ENCODE results near the gene RIMBP2.
A peak's percentile ranks its signal among the peaks of the same experiment; 100 is the strongest.

The RIMBP2 gene, protein sequence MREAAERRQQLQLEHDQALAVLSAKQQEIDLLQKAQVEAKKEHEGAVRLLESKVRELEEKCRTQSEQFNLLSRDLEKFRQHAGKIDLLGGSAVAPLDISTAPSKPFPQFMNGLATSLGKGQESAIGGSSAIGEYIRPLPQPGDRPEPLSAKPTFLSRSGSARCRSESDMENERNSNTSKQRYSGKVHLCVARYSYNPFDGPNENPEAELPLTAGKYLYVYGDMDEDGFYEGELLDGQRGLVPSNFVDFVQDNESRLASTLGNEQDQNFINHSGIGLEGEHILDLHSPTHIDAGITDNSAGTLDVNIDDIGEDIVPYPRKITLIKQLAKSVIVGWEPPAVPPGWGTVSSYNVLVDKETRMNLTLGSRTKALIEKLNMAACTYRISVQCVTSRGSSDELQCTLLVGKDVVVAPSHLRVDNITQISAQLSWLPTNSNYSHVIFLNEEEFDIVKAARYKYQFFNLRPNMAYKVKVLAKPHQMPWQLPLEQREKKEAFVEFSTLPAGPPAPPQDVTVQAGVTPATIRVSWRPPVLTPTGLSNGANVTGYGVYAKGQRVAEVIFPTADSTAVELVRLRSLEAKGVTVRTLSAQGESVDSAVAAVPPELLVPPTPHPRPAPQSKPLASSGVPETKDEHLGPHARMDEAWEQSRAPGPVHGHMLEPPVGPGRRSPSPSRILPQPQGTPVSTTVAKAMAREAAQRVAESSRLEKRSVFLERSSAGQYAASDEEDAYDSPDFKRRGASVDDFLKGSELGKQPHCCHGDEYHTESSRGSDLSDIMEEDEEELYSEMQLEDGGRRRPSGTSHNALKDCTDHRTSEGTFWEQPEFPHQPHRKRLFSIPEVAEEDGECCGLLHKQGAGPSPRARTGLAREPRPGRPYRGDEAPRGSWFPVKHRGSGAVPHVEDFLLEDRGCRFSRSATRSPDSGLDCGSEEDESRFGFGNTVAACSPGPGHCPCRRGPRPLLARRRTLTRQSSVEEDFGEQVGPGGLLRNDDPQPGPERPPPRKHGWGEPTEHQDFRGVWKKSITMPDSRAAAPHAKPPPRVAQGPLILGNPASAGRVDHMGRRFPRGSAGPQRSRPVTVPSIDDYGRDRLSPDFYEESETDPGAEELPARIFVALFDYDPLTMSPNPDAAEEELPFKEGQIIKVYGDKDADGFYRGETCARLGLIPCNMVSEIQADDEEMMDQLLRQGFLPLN (N-terminal part only)
- 0 reads per million in 3 donors for total RNA-seq

DNA sequence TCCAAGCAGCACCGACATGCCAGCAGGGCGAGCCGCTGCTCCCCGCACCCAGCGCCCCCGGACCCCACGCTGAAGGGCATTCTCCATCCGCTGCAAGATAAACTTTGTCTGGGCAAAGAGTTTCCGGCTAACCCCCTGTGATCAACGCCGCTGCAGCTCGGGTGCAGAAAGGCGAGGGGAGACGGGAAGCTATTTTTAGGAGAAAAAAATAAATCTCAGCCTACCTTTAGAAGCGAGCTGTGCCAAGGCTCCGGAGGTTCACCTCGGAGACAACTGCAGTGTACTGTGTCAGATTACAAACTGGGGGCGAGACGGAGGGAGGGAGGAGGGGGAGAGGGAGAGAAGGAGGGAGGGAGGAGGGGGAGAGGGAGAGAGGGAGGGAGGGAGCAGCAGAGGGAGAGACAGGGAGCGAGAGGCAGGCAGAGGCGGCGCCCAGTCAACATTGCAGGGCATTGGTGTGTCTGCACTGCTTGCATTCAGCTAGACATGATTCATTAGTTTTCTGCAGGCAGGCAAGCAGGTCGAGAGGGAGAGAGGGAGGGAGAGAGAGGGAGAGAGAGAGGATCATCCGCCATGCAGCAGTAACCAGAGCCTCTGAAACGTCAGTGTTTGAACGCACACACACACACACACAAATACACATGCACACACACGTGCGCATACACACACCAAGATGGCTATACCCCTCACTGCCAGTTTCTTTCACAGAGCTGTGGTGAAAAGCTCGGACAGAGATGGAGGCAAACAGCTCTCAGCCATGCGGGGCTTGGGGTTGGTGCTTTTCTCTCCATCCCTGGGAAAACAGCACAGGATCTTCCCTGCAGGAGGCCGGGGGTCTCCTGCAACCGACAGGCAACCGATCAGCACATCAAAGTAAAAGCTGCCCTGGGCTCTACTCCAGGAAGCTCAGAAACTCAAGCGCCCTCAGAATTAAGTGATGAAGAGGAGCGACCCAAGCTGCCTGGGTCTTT lies at the start of gene RIMBP2:
Gene RIMBP2, minus strand, starts transcription at position 302 of the 971 bp plus-strand sequence. CDS start 237,286 bp downstream, outside the sequence.
- Histone ChIP-seq H3K36me3 (ENCODE audit: control insufficient read depth, insufficient read depth, low read length) (no peaks in the 10 kb centered on the region), H3K27ac (ENCODE audit: insufficient read depth, low read length, poor library complexity, severe bottlenecking) (no peak within 1 kb of the TSS), H3K4me3 (ENCODE audit: insufficient read depth, low read depth, low read length, poor library complexity, severe bottlenecking) (no peak within 1 kb of the TSS), H3K4me1 (ENCODE audit: control insufficient read depth, insufficient read depth, low read length, poor library complexity, severe bottlenecking) (no peaks in the 10 kb centered on the region), H3K9me3 (ENCODE audit: control insufficient read depth, low read length) (no peaks in the 10 kb centered on the region), H3K27me3 (replicated peaks; ENCODE audit: control insufficient read depth, insufficient read depth, low read length, poor library complexity, severe bottlenecking) (peaks cover 25% of the 10 kb centered on the region)
- DNase-seq, result no peak

DNA sequence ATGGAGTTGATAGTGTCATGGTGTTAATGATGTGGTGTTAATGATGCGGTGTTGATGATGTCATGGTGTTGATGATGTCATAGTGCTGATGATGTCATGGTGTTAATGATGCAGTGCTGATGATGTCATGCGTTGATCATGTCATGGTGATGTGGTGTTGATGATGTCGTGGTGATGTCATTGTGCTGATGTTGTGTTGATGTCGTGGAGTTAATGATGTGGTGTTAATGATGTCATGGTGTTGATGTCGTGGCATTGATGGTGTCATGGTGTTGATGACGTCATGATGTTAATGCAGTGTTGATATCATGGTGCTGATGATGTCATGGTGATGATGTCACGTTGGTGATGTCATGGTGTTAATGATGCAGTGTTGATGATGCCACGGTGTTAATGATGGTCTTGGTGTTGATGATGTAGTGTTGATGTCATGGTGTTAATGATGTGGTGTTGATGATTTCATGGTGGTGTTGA lies 49.1 kb upstream of the RIMBP2 start:
- Histone ChIP-seq H3K9me3 (ENCODE audit: control insufficient read depth, low read length) (no peaks in the 10 kb centered on the region), H3K27me3 (replicated peaks; ENCODE audit: control insufficient read depth, insufficient read depth, low read length, poor library complexity, severe bottlenecking) (no peaks in the 10 kb centered on the region), H3K4me1 (ENCODE audit: control insufficient read depth, insufficient read depth, low read length, poor library complexity, severe bottlenecking) (peaks cover 14% of the 10 kb centered on the region), H3K4me3 (ENCODE audit: insufficient read depth, low read depth, low read length, poor library complexity, severe bottlenecking) (no peak overlapping the region), H3K27ac (ENCODE audit: insufficient read depth, low read length, poor library complexity, severe bottlenecking) (no peak overlapping the region), H3K36me3 (ENCODE audit: control insufficient read depth, insufficient read depth, low read length) (no peaks in the 10 kb centered on the region)
- DNase-seq, result no peak

DNA sequence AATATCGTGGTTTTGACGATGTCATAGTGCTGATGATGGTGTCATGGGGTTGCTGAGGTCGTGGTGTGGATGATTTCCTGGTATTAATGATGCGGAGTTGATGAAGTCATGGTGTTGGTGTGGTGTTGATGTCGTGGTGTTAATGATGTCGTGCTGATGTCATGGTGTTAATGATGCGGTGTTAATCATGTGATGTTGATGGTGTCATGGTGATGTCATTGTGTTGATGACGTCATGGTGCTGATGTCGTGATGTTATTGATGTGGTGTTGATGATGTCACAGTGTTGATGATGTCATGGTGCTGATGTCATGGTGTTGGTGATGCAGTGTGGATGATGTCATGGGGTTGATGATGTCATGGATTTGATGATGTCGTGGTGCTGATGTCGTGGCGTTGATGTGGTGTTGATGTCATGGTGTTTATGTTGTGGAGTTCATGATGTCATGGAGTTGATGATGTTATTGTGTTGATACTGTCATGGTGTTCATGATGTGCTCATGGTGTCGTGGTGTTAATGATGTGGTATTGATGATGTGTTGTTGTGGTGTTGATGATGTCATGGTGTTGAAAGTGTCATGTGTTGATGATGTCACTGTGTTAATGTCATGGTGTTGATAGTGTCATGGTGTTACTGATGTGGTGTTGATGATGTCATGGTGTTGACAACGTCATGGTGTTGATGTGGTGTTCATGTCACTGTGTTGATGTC lies 48.5 kb upstream of the RIMBP2 start:
- Histone ChIP-seq H3K36me3 (ENCODE audit: control insufficient read depth, insufficient read depth, low read length) (no peaks in the 10 kb centered on the region), H3K4me3 (ENCODE audit: insufficient read depth, low read depth, low read length, poor library complexity, severe bottlenecking) (no peak overlapping the region), H3K9me3 (ENCODE audit: control insufficient read depth, low read length) (no peaks in the 10 kb centered on the region), H3K4me1 (ENCODE audit: control insufficient read depth, insufficient read depth, low read length, poor library complexity, severe bottlenecking) (peaks cover 14% of the 10 kb centered on the region), H3K27ac (ENCODE audit: insufficient read depth, low read length, poor library complexity, severe bottlenecking) (no peak overlapping the region), H3K27me3 (replicated peaks; ENCODE audit: control insufficient read depth, insufficient read depth, low read length, poor library complexity, severe bottlenecking) (no peaks in the 10 kb centered on the region)
- DNase-seq, result peak in 1 of 3 donors; percentile 22

DNA sequence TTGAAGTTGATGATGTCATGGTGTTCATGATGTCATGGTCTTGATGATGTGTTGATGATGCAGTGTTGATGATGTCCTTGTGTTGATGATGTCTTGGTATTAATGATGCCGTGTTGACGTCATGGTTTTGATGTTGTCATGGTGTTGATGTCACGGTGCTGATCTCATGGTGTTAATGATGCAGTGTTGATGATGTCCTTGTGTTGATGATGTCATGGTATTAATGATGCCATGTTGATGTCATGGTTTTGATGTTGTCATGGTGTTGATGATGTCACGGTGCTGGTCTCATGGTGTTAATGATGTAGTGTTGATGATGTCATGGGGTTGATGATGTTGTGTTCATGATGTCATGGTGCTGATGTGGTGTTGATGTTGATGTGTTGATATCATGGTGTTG lies 48.0 kb upstream of the RIMBP2 start:
- Histone ChIP-seq H3K4me1 (ENCODE audit: control insufficient read depth, insufficient read depth, low read length, poor library complexity, severe bottlenecking) (peaks cover 14% of the 10 kb centered on the region), H3K27ac (ENCODE audit: insufficient read depth, low read length, poor library complexity, severe bottlenecking) (no peak overlapping the region), H3K4me3 (ENCODE audit: insufficient read depth, low read depth, low read length, poor library complexity, severe bottlenecking) (no peak overlapping the region), H3K9me3 (ENCODE audit: control insufficient read depth, low read length) (no peaks in the 10 kb centered on the region), H3K36me3 (ENCODE audit: control insufficient read depth, insufficient read depth, low read length) (no peaks in the 10 kb centered on the region), H3K27me3 (replicated peaks; ENCODE audit: control insufficient read depth, insufficient read depth, low read length, poor library complexity, severe bottlenecking) (no peaks in the 10 kb centered on the region)
- DNase-seq, result no peak

DNA sequence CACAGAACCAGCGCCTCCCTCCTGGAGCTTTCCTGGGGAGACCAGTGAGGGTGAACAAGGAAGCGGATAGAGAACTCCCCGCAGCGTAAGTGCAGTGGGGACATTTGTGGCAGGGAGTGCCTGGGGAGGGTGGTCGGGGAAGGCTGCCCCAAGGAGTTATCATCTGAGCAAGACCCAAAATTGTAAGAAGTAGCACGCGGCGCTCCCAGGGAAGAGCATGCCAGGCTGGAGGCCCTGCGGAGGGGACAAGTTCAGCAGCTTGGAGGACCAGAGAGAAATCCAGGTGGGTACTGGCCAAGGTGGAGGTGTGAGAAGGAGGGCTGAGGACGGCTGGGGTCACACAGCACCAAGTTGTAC lies 46.2 kb upstream of the RIMBP2 start:
- Histone ChIP-seq H3K4me1 (ENCODE audit: control insufficient read depth, insufficient read depth, low read length, poor library complexity, severe bottlenecking) (peaks cover 14% of the 10 kb centered on the region), H3K27me3 (replicated peaks; ENCODE audit: control insufficient read depth, insufficient read depth, low read length, poor library complexity, severe bottlenecking) (no peaks in the 10 kb centered on the region), H3K9me3 (ENCODE audit: control insufficient read depth, low read length) (no peaks in the 10 kb centered on the region), H3K36me3 (ENCODE audit: control insufficient read depth, insufficient read depth, low read length) (no peaks in the 10 kb centered on the region), H3K4me3 (ENCODE audit: insufficient read depth, low read depth, low read length, poor library complexity, severe bottlenecking) (peak overlapping the region; percentile 43), H3K27ac (ENCODE audit: insufficient read depth, low read length, poor library complexity, severe bottlenecking) (no peak overlapping the region)
- no peak for DNase-seq

DNA sequence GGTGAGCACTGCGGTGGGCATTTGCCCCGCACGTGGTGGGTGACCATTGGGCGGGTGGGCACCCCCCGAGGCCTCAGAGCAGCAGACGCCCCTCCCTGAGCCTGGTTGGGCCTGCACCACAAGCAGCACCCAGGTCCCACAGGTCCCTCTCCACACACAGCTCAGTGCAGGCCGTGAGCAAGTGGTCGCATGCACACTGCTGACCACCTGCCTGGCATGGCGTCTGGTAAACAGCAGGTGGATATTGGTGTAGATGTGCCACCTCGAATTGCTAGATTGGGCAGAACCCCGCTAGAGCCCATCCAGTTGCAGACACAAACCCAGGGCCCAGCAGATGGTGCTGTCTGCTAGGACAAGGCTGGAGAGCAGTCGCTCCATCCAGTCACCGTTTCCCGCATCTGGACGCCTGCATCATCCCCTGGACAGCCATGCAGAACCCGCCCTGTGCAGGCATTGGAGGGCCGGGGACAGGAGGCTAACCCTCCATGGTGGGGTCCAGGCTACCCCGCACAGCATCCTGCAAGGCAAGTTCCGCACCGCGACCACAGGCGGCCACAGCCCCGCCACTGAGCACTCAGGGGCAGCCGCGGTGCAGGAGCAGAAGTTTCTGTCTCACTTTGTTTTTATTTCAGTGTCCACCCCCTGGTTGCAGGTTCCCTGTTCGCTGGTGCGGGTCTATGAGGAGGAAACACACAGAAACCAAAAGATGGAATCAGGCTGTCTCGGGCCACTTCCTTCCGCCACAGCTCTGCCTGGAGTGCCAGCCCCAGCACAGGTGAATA lies 45.6 kb upstream of the RIMBP2 start:
- Histone ChIP-seq H3K4me1 (ENCODE audit: control insufficient read depth, insufficient read depth, low read length, poor library complexity, severe bottlenecking) (peaks cover 14% of the 10 kb centered on the region), H3K27ac (ENCODE audit: insufficient read depth, low read length, poor library complexity, severe bottlenecking) (no peak overlapping the region), H3K36me3 (ENCODE audit: control insufficient read depth, insufficient read depth, low read length) (no peaks in the 10 kb centered on the region), H3K4me3 (ENCODE audit: insufficient read depth, low read depth, low read length, poor library complexity, severe bottlenecking) (peak overlapping the region; percentile 43), H3K9me3 (ENCODE audit: control insufficient read depth, low read length) (no peaks in the 10 kb centered on the region), H3K27me3 (replicated peaks; ENCODE audit: control insufficient read depth, insufficient read depth, low read length, poor library complexity, severe bottlenecking) (no peaks in the 10 kb centered on the region)
- peak in 2 of 3 donors; percentile 22 to 34 for DNase-seq

DNA sequence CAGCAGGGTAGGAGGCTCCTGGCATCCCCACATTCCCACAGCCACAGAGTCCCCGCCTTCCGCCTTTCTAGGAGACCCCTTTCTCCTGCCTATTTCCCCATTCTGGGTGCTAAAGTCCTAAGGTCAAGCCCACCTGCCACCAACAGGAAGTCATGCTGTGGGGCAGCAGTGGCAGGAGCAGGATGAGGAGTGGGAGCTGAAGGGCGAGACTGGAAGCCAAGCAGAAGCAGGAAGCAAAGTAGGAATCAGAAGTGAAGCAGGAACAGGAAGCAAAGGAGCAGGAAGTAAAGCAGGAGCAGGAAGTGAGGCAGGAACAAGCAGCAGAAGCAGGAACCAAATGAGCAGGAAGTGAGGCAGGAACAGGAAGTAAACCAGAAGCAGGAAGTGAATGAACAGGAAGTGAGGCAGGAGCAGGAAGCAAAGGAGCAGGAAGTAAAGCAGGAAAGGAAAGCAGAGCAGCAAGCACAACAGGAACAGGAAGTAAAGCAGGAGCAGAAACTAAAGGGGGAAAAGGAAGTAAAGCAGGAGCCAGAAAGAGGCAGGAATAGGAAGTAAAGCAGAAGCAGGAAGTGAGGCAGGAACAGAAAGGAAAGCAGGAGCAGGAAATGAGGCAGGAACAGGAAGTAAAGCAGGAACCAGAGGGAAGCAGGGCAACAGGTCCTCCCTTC lies 38.3 kb upstream of the RIMBP2 start:
- no peak overlapping the region for H3K4me3 ChIP-seq (ENCODE audit: insufficient read depth, low read depth, low read length, poor library complexity, severe bottlenecking)
- no peak for DNase-seq
- no peaks in the 10 kb centered on the region for H3K27me3 ChIP-seq (replicated peaks; ENCODE audit: control insufficient read depth, insufficient read depth, low read length, poor library complexity, severe bottlenecking)
- no peaks in the 10 kb centered on the region for H3K9me3 ChIP-seq (ENCODE audit: control insufficient read depth, low read length)
- H3K4me1 ChIP-seq (ENCODE audit: control insufficient read depth, insufficient read depth, low read length, poor library complexity, severe bottlenecking), result no peaks in the 10 kb centered on the region
- H3K36me3 ChIP-seq (ENCODE audit: control insufficient read depth, insufficient read depth, low read length), result no peaks in the 10 kb centered on the region
- H3K27ac ChIP-seq (ENCODE audit: insufficient read depth, low read length, poor library complexity, severe bottlenecking), result peak overlapping the region; percentile 24

DNA sequence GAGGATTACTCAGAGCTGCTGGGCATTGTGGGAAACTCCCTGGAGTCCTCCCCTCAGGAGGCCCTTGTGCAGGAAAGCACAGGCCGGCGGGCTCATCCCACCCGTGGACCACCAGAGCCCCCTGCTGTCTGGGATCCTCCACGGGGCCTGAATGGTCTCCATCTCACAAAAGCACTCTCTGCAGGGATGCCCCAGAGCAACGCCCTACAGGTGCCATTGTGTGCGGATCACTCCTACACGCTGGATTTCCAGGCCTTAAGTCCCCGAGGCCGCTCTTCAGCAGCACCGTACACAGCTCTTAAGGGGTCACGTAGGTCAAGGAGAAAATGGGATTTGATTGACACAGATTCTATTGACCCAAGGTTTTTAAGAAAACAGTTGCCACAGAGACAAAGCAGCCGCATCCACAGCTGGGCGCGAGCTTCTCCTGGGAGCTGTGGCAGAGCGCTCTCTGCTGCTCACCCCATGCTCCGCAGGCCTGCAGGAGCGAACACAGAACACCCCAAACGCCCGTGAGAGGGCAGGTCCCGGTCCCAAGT lies 36.7 kb upstream of the RIMBP2 start:
- H3K4me3 ChIP-seq (ENCODE audit: insufficient read depth, low read depth, low read length, poor library complexity, severe bottlenecking), result no peak overlapping the region
- no peaks in the 10 kb centered on the region for H3K36me3 ChIP-seq (ENCODE audit: control insufficient read depth, insufficient read depth, low read length)
- no peak overlapping the region for H3K27ac ChIP-seq (ENCODE audit: insufficient read depth, low read length, poor library complexity, severe bottlenecking)
- DNase-seq, result no peak
- no peaks in the 10 kb centered on the region for H3K9me3 ChIP-seq (ENCODE audit: control insufficient read depth, low read length)
- no peaks in the 10 kb centered on the region for H3K27me3 ChIP-seq (replicated peaks; ENCODE audit: control insufficient read depth, insufficient read depth, low read length, poor library complexity, severe bottlenecking)
- no peaks in the 10 kb centered on the region for H3K4me1 ChIP-seq (ENCODE audit: control insufficient read depth, insufficient read depth, low read length, poor library complexity, severe bottlenecking)
